Midbrain (tissue), 1 donor: Measurements from ENCODE around the gene DGKD.

ENCODE experiments used
- DNase-seq: peaks from one replicate; lab custom pipeline; 2025; lab: John Stamatoyannopoulos, UW

The DGKD gene

DNA sequence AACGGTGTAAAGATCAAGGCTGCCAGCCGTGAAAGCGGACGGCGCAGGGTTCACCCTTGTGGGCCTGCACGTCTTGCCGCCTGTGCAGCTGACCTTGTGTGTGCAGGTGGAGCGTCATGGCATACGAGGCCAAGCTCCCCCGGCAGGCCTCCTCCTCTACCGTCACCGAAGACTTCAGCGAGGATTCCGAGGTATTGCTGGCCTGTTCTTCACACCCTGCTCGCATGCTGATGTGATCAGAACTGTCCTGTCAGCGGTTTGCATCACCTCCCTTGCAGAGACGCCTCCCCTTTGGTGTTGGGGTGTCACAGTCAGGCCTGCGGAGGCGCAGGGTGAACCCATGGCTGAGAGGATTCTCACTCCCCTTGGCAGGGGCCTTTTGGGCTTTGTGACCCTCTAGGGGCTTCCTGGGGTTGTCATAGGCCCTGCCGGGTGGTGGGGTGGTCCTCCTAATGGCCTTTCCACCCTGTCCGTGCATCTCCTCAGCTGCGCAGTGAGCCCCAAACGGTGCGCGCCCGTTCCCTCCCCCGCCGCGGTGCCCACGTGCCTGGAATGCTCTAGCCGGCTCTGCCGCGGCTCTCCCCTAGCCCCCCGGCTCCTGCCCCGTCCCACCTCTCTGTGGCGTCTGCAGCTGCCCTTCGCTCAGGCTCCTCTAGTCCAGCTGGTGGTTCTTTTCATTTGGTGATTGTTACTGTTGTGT, 92.5 kb downstream of the DGKD start:
- DNase-seq: no peak

GRCh38 chr2:233447506-233448219, 93.4 kb downstream of the DGKD start:
- DNase-seq: no peak

DNA sequence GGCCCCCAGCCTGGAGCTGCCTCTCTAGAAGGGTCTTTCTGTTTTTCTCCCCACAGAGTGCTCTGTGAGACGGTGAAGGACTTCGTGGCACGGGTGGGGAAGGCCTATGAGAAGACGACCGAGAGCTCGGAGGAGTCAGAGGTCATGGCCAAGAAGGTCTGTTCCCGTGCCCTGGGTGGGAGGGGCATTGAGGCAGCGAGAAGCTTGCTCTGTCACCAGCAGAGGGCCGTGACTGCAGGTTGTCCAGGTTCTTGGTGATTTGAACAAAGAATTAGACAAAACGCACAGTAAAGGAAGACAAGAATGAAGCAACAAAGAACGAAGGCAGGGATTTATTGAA, 93.9 kb downstream of the DGKD start:
- no peak for DNase-seq

- no peak for DNase-seq
Observed at GRCh38 chr2:233448575-233448974, 94.3 kb downstream of the DGKD start.

- peak; percentile 36 for DNase-seq
Observed at GRCh38 chr2:233449081-233449901, 95.0 kb downstream of the DGKD start.

DNA sequence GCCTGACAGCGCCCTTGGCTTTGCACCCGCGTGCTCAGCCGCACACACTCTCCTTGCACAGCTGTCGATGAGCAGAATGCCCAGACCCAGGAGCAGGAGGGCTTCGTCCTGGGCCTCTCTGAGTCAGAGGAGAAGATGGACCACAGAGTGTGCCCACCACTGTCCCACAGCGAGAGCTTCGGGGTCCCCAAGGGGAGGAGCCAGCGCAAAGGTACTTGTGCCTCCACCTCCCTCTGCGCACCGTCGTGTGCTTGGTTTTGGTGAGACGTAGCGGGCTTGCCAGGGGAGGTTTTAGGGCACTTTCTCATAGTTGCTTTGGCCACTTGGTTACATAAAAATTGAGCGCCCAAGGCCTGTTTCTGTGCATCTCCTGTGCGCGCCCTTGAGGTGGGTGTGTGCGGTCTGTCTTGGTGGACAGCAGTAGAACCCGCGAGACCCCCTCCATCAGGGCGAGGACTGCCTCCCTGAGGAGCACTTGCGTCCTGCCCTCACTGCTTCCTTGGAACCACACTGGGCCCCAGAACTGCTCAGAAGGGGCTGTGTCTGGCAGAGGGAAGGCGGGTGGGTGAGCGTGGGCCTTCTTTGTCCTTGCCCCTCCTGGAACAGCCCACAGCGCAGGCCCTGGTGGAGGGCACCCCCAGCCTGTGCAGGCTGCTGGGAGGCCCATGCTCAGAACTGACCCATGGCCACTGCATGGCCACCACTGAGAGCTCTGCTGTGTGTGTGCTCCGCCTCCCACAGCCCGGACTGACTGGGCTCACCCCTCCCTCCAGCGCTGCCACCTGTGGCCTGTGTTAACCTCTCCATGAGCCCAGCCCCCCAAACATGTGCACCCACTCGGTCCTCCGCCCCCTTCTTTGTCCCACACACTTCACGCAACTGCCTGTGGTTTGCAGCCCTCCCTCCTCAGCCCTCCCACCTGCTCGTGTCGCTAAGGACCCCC, 95.9 kb downstream of the DGKD start:
- no peak for DNase-seq

- DNase-seq: no peak
Observed at GRCh38 chr2:233450864-233451575, 96.7 kb downstream of the DGKD start.

DNA sequence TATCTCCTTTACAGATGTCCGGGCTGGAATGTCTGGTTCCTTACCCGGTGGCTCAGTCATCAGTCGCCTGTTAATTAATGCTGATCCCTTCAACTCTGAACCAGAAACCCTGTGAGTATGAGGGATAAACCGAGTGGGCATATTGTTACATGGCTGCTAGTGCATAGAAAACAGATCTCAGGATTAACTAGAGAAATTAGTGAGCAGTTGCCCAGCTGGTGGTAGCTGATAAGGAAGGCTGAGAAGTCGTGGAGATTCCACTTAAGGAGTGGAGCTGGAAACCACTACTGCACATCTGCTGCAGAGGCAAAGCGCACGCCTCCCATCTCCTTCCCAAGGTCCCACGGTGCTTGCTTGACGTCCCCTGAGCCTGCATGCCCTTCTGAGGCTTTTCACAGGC, 97.7 kb downstream of the DGKD start:
- no peak for DNase-seq

DNA sequence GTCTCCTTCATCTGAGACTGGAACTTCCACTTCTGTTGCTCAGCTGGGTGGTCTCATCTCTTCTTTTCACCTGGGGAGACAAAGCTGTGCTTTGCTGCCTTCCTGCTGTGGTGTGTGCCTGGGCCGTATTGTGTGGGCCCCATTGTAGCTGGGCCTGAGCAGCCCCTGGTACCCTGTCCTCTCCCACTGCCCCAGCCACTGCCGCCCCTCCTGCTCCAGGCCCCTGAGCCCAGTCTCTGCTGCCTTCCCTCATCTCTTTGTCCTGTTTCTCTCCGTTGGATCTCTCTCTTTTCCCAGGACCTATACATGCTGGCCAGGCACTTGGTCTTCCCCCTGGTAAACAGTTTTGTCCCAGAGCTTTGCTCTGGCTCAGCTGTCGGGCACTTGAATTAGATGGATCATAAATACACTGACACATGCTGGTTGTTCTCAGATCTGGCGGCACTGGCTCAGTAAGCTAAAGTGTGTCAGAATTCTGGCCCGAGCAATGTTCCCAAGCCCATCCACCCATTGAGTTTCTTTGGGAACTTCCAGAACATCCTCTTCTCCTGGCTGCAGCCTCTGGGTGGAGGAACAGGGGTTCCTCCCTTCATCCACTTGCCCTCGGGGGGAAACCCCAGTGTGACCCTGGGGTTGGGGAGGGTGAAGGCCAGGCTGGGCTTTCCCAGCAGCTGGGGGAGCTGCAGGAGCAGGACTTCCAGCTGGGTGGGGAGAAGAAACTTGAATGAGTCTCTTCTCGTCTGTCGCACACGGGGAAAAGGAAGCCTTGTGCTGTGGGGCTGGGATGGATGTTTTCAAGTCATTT, 99.0 kb downstream of the DGKD start:
- no peak for DNase-seq

DNA sequence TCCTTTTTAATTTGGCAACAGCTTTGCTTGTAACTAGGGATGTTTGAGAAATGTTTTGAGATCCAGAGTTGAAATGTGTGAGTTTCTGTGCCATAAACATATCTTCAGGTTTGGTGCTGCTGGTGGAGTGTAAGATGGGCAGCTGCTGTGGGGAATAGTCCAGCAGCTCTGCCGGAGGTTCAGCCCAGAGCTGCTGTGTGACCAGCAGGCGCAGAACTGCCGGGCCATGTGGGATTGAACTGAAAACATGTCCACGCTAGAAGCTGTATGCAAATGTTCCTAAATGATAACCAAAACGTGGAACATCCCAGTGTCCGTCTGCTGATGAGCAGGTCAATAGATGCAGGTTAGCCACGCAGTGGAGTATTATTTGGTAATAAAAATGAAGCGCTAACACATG, 99.6 kb downstream of the DGKD start:
- no peak for DNase-seq

GRCh38 chr2:233455006-233455405, 100.7 kb downstream of the DGKD start:
- no peak for DNase-seq

DNA sequence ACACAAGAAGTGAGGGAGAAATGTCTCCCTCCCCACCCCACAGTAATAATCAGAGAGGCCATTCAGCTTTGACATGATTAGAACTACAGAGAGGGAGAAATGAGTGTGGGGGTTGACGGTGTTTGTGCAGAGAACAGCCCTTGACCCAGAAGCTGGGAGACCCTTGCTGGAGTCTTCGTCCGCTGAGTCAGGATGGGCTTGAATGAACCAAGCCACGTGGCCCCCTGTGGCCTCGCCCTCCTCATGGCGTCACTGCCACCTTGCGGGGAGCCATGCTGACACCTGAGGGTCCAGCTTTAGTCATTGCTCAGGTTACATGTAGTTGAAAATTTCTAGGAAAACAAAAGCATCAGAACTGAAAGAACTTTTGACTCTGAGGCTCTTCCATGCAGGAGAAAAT, 101.2 kb downstream of the DGKD start:
- no peak for DNase-seq

- DNase-seq: no peak
Observed at GRCh38 chr2:233456111-233456510, 101.8 kb downstream of the DGKD start.

- no peak for DNase-seq
Observed at GRCh38 chr2:233456934-233457333, 102.6 kb downstream of the DGKD start.

- no peak for DNase-seq
Observed at GRCh38 chr2:233457356-233457755, 103.1 kb downstream of the DGKD start.

DNA sequence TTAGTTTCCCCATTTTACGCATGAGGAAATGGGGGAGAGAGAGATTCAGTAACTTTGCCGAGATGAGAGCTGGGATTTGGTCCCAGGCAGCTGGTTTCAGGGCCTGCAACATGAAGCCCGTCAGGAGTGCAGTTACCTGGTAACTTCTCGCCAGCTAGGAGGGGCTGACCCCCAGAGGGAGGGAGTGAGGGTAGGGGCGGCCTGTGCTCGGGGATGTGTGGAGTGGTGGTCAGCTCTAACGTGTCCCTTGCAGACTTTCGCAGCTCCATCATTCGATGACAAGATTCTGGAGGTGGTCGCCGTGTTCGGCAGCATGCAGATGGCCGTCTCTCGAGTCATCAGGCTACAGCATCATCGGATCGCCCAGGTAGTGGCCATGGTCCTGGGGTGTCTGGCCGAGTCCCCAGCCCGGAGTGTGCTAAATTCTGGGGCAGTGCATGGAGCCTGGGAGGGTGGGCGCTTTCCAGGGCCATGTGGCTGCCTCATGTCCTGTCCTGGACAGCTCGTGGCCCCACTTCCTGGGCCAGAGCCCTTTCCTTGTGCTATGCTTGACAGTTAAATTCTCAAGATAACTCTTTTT, 103.8 kb downstream of the DGKD start:
- no peak for DNase-seq

- DNase-seq: no peak
Observed at GRCh38 chr2:233458826-233459225, 104.5 kb downstream of the DGKD start.

- DNase-seq: no peak
Observed at GRCh38 chr2:233459426-233459825, 105.1 kb downstream of the DGKD start.

- DNase-seq: peak; percentile 16
Observed at GRCh38 chr2:233460726-233461441, 106.6 kb downstream of the DGKD start.
